Smooth muscle cell of bladder (primary cell): ENCODE measurements around the gene RTCB. TPM values are rescaled to one million over a fixed set of nuclear protein-coding genes. Genes with fewer than 3 reads are reported as not detected.

Experiments used
- total RNA-seq: library from RNA; depleted of rRNA; stranded (reverse); fragments of >200 nt; gene quantifications from 2 replicates; pipeline ENCODE4 v1.2.3, GENCODE V29; 2014

The RTCB gene
- total RNA-seq = 133 and 137 TPM in 2 replicates

DNA sequence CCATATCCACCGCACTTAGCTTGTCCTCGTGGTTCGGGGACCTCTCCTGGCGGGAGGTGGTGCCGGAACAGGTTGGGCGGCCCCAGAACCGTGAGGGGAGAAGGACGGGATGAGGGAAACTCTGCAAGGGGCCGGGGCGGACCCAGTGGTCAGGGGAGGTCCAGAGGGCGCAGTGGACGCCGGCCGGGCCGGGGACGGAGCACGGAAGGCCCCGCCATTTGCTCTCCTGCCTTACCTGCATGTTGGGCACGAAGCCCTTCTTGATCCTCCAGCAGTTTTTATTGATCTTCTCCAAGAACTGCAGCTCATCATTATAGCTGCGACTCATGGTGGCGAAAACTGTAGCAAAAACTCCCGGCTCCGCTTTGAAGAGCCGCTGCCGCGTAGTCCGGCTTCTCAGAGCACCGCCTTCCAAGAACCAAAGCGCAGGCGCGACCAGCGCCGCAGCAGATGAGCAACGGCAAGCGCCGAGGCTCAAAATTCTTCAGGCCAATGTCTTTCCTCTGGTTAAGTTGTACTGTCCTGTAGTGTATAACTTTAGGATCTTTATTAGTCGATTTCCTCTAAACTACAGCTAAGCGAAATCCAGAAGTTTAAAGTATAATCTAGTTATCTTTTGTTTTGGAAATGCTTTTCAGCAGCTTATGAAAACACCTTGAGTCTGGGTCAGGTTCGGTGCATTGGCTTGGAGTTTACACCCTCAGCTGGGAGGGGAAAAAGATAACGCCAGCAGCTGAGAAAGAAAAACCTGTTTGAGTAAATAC is at the start of gene RTCB:
RTCB (minus strand) TSS at position 419 of the 764 bp plus-strand sequence; CDS start at position 328, 91 bp downstream.

GRCh38 chr22:32357567-32357966 is 54.5 kb downstream of the RTCB start, which contains the start of gene RFPL3:
TSS of gene RFPL3 (plus strand) at chr22:32357867. CDS start at chr22:32358072, 205 bp downstream.

Other genes starting within 250 kb of the RTCB start
- not detected in 2 replicates for gene RFPL2, start 207.2 kb downstream of the RTCB start, total RNA-seq
- gene SLC5A4, start 156.9 kb downstream of the RTCB start, total RNA-seq = not detected in 2 replicates
- gene RFPL3, start 54.4 kb downstream of the RTCB start, total RNA-seq = not detected in 2 replicates
- gene BPIFC, start 52.2 kb upstream of the RTCB start, total RNA-seq = not detected in 2 replicates
- gene FBXO7, start 62.6 kb upstream of the RTCB start, total RNA-seq = 47.8 and 52.8 TPM in 2 replicates